ENCODE measurements around the gene WIPF3. TPM values are rescaled to one million over a fixed set of nuclear protein-coding genes. Genes with fewer than 3 reads are reported as not detected.

Gene WIPF3
- total RNA-seq, 2 donors from 2014 or later = 5.2 to 7.2 TPM

- H3K27me3 Mint-ChIP-seq (ENCODE audit: insufficient read depth) = no peaks in the 10 kb centered on the region
- WGBS, 2 experiments (ENCODE audit: insufficient coverage in 1 of 2, insufficient read length in 1 of 2) = 84 to 90% methylated on average over 5 to 7 of the region's 7 CpGs
- H3K4me3 ChIP-seq (ENCODE audit: low read length) = no peak overlapping the region
- DNase-seq = no peak
- H3K27ac ChIP-seq (ENCODE audit: low read depth, low read length) = no peak overlapping the region
- H3K36me3 ChIP-seq (ENCODE audit: control insufficient read depth, insufficient read depth, low read length) = peaks cover 24% of the 10 kb centered on the region
- no peak overlapping the region for H3K9ac ChIP-seq (ENCODE audit: extremely low read depth, low read length, poor library complexity, severe bottlenecking)
- no peak for TF ChIP-seq CTCF (conservative IDR thresholded peaks at IDR 0.05)
- H3K4me3 Mint-ChIP-seq = no peak overlapping the region
- no peak overlapping the region for H3K27ac Mint-ChIP-seq
- H3K36me3 Mint-ChIP-seq (ENCODE audit: low read depth) = peaks cover 18% of the 10 kb centered on the region
- no peaks in the 10 kb centered on the region for H3K4me1 ChIP-seq (ENCODE audit: control insufficient read depth, insufficient read depth, low read length)
- H3K27me3 ChIP-seq (ENCODE audit: control insufficient read depth, insufficient read depth, low read length, poor library complexity, severe bottlenecking) = no peaks in the 10 kb centered on the region
- no peaks in the 10 kb centered on the region for H3K4me1 Mint-ChIP-seq
- no peaks in the 10 kb centered on the region for H3K9me3 ChIP-seq (ENCODE audit: control insufficient read depth, low read length)
- H3K9me3 Mint-ChIP-seq = no peaks in the 10 kb centered on the region
Observed at GRCh38 chr7:29915481-29916215, 109.3 kb downstream of the WIPF3 start.

- no peak for DNase-seq
- no peak for TF ChIP-seq CTCF (conservative IDR thresholded peaks at IDR 0.05)
- WGBS, 2 experiments (ENCODE audit: insufficient coverage in 1 of 2, insufficient read length in 1 of 2) = 90 to 94% methylated on average over 3 to 4 of the region's 4 CpGs
- H3K9ac ChIP-seq (ENCODE audit: extremely low read depth, low read length, poor library complexity, severe bottlenecking) = no peak overlapping the region
- no peak overlapping the region for H3K4me3 Mint-ChIP-seq
- H3K9me3 ChIP-seq (ENCODE audit: control insufficient read depth, low read length) = no peaks in the 10 kb centered on the region
- no peaks in the 10 kb centered on the region for H3K27me3 Mint-ChIP-seq (ENCODE audit: insufficient read depth)
- H3K27ac ChIP-seq (ENCODE audit: low read depth, low read length) = no peak overlapping the region
- no peaks in the 10 kb centered on the region for H3K4me1 ChIP-seq (ENCODE audit: control insufficient read depth, insufficient read depth, low read length)
- H3K27ac Mint-ChIP-seq = no peak overlapping the region
- H3K4me1 Mint-ChIP-seq = no peaks in the 10 kb centered on the region
- H3K4me3 ChIP-seq (ENCODE audit: low read length) = no peak overlapping the region
- H3K36me3 ChIP-seq (ENCODE audit: control insufficient read depth, insufficient read depth, low read length) = peaks cover 37% of the 10 kb centered on the region
- H3K36me3 Mint-ChIP-seq (ENCODE audit: low read depth) = peaks cover 33% of the 10 kb centered on the region
- no peaks in the 10 kb centered on the region for H3K9me3 Mint-ChIP-seq
- no peaks in the 10 kb centered on the region for H3K27me3 ChIP-seq (ENCODE audit: control insufficient read depth, insufficient read depth, low read length, poor library complexity, severe bottlenecking)
Observed at GRCh38 chr7:29917641-29918040, 111.3 kb downstream of the WIPF3 start.

- 95 to 96% methylated on average over 4 of the region's 4 CpGs for WGBS, 2 experiments (ENCODE audit: insufficient coverage in 1 of 2, insufficient read length in 1 of 2)
- H3K4me3 ChIP-seq (ENCODE audit: low read length) = no peak overlapping the region
- H3K9me3 ChIP-seq (ENCODE audit: control insufficient read depth, low read length) = no peaks in the 10 kb centered on the region
- DNase-seq = no peak
- Mint-ChIP-seq H3K4me3 (no peak overlapping the region), H3K9me3 (no peaks in the 10 kb centered on the region), H3K4me1 (no peaks in the 10 kb centered on the region), H3K36me3 (ENCODE audit: low read depth) (peaks cover 44% of the 10 kb centered on the region), H3K27ac (no peak overlapping the region), H3K27me3 (ENCODE audit: insufficient read depth) (no peaks in the 10 kb centered on the region)
- H3K9ac ChIP-seq (ENCODE audit: extremely low read depth, low read length, poor library complexity, severe bottlenecking) = no peak overlapping the region
- no peak for TF ChIP-seq CTCF (conservative IDR thresholded peaks at IDR 0.05)
- H3K27me3 ChIP-seq (ENCODE audit: control insufficient read depth, insufficient read depth, low read length, poor library complexity, severe bottlenecking) = no peaks in the 10 kb centered on the region
- H3K36me3 ChIP-seq (ENCODE audit: control insufficient read depth, insufficient read depth, low read length) = peaks cover 49% of the 10 kb centered on the region
- H3K4me1 ChIP-seq (ENCODE audit: control insufficient read depth, insufficient read depth, low read length) = no peaks in the 10 kb centered on the region
- no peak overlapping the region for H3K27ac ChIP-seq (ENCODE audit: low read depth, low read length)
Observed at GRCh38 chr7:29918850-29919249, 112.5 kb downstream of the WIPF3 start.

All from endodermal cell (in vitro differentiated cells).